GM12878 (cell line): ENCODE data around the gene SMAD2. TPM values are rescaled to one million over a fixed set of nuclear protein-coding genes. Genes with fewer than 3 reads are reported as not detected.

Experiments
- ATAC-seq: fragments of 200-7000 bp; cut with Tn5 transposase; 3 replicates; pipeline ENCODE4 v1.9.1; 2020; ENCODE audit warnings: mild to moderate bottlenecking, moderate library complexity
- BruUV-seq: library from RNA; stranded (reverse); fragments of 400-500 nt; replicated peaks from 2 replicates; lab custom pipeline; 2021; lab: Mats Ljungman, UMichigan
- CTCF ChIA-PET: fragments of 300-600 bp; sonication (Branson Sonifier 250); formaldehyde crosslinking; extraction: SDS; loops from one replicate; lab custom pipeline; 2021; ENCODE audit warnings: inconsistent platforms; lab: Yijun Ruan, JAX
- POLR2A ChIA-PET: fragments of 350-600 bp; formaldehyde crosslinking; extraction: SDS; loops from one replicate; lab custom pipeline; 2021; ENCODE audit warnings: inconsistent platforms; lab: Charles Lee
- RAD21 ChIA-PET: fragments of 300-600 bp; sonication (Branson Sonifier 250); formaldehyde crosslinking; loops from one replicate; lab custom pipeline; 2023; ENCODE audit warnings: antibody characterized with exemption; ENCODE audit not compliant: unreplicated experiment; lab: Charles Lee
- SMC1A ChIA-PET: fragments of 300-600 bp; sonication (Branson Sonifier 250); formaldehyde crosslinking; loops from one replicate; lab custom pipeline; 2023; ENCODE audit not compliant: unreplicated experiment, uncharacterized antibody; lab: Charles Lee
- DNase-seq: peaks from one replicate; pipeline ENCODE4 v3.0.0-alpha.2; 2011; ENCODE audit warnings: low read depth, low spot score
- FAIRE-seq: peaks from 3 replicates; lab custom pipeline; 2011; peaks lifted over from hg19 to GRCh38; lab: Jason Lieb, UNC
- H2AFZ ChIP-seq: 2 replicates; pipeline ENCODE4 v1.6.0; 2011; ENCODE audit warnings: low read depth, low read length, control low read depth; ENCODE audit not compliant: control insufficient read depth
- H3K27ac ChIP-seq: 2 replicates; pipeline ENCODE4 v1.5.1; 2011; ENCODE audit warnings: control low read depth; ENCODE audit not compliant: control insufficient read depth, insufficient read depth
- H3K27me3 ChIP-seq, 2 experiments: replicated peaks in 1 of 2; 2 replicates each; pipeline versions ENCODE4 v1.6.0 to v1.6.1; 2011; ENCODE audit warnings: low read length in 1 of 2; ENCODE audit not compliant: control insufficient read depth in 2 of 2, insufficient read depth in 2 of 2
- H3K36me3 ChIP-seq, 2 experiments: 2 replicates each; pipeline ENCODE4 v1.5.1; 2011; ENCODE audit warnings: low read length in 1 of 2; ENCODE audit not compliant: control insufficient read depth in 2 of 2, insufficient read depth in 2 of 2
- H3K4me1 ChIP-seq: 2 replicates; pipeline ENCODE4 v1.6.1; 2011; ENCODE audit warnings: mild to moderate bottlenecking, low read length, moderate library complexity, mixed read lengths; ENCODE audit not compliant: control insufficient read depth, insufficient read depth
- H3K4me2 ChIP-seq: 2 replicates; pipeline ENCODE4 v1.6.0; 2011; ENCODE audit warnings: control low read depth; ENCODE audit not compliant: control insufficient read depth, insufficient read depth
- H3K4me3 ChIP-seq: fragments of 200-600 bp; sonication (generic); 2 replicates; pipeline ENCODE4 v1.5.1; 2016
- H3K79me2 ChIP-seq: 2 replicates; pipeline ENCODE4 v1.6.0; 2011; ENCODE audit warnings: low read length; ENCODE audit not compliant: control insufficient read depth, insufficient read depth
- H3K9ac ChIP-seq: 2 replicates; pipeline ENCODE4 v1.8.0; 2011; ENCODE audit warnings: low read length, control low read depth, mixed read lengths; ENCODE audit not compliant: control insufficient read depth, insufficient read depth
- H3K9me3 ChIP-seq: replicated peaks from 3 replicates; pipeline ENCODE4 v1.5.1; 2011; ENCODE audit warnings: mild to moderate bottlenecking, low read length; ENCODE audit not compliant: control insufficient read depth, insufficient read depth
- H4K20me1 ChIP-seq: 2 replicates; pipeline ENCODE4 v1.6.0; 2011; ENCODE audit not compliant: control insufficient read depth, insufficient read depth
- ASH2L ChIP-seq: fragments of 300-600, 200-600 bp; sonication (generic); IDR thresholded peaks from 2 replicates; pipeline ENCODE4 v1.6.1; 2017; ENCODE audit warnings: low read depth, mild to moderate bottlenecking, borderline replicate concordance
- CHD4 ChIP-seq: fragments of 200-600 bp; sonication (generic); IDR thresholded peaks from 2 replicates; pipeline ENCODE4 v1.6.1; 2016; ENCODE audit warnings: mild to moderate bottlenecking
- CREM ChIP-seq: IDR thresholded peaks from 2 replicates; pipeline ENCODE4 v1.6.1; 2014; ENCODE audit warnings: antibody characterized with exemption, low read depth
- EZH2 ChIP-seq: IDR thresholded peaks from 2 replicates; pipeline ENCODE4 v1.6.1; 2012; ENCODE audit warnings: low read depth, mild to moderate bottlenecking, control low read depth, inconsistent platforms, low read length, borderline replicate concordance; ENCODE audit not compliant: control insufficient read depth
- JUNB ChIP-seq: IDR thresholded peaks from 2 replicates; pipeline ENCODE4 v1.6.1; 2016; ENCODE audit warnings: antibody characterized with exemption, mild to moderate bottlenecking
- NBN ChIP-seq: fragments of 450-650 bp; IDR thresholded peaks from 2 replicates; pipeline ENCODE4 v1.6.1; 2016
- NRF1 ChIP-seq: conservative IDR thresholded peaks from 2 replicates; pipeline ENCODE4 v1.6.1; 2011; ENCODE audit warnings: mild to moderate bottlenecking, low read depth, low read length, improper control_type of control experiment
- TCF12 ChIP-seq: IDR thresholded peaks from 2 replicates; pipeline ENCODE4 v1.6.1; 2011; ENCODE audit warnings: low read depth, mild to moderate bottlenecking, low read length
- USF1 ChIP-seq: IDR thresholded peaks from 2 replicates; pipeline ENCODE4 v1.6.1; 2011; ENCODE audit warnings: borderline replicate concordance, low read depth, mild to moderate bottlenecking, moderate library complexity, mixed read lengths, low read length; ENCODE audit not compliant: insufficient read depth; ENCODE audit errors: extremely low read length
- WGBS: methylation state at CpG from one replicate; pipeline ENCODE4 v1.1.6; 2016; ENCODE audit warnings: low lambda C conversion rate; ENCODE audit not compliant: insufficient replicate concordance, insufficient coverage; ENCODE audit errors: missing lambda C conversion rate; 5-methylcytosine and 5-hydroxymethylcytosine counted together
- in situ Hi-C: fragments of 300-500 bp; cut with MboI; formaldehyde crosslinking; loops from 9 replicates; pipeline ENCODE4 v1.14.3; 2018; ENCODE audit warnings: mixed read lengths
- intact Hi-C: fragments of 100-400 bp; cut with micrococcal nuclease; formaldehyde crosslinking; loops from one replicate; pipeline ENCODE4 v1.14.2; 2022; ENCODE audit not compliant: unreplicated experiment
- polyA plus RNA-seq, 11 experiments: library from polyadenylated mRNA; depleted of rRNA in 4 of 11; unstranded in 6 of 11; stranded (reverse) in 5 of 11; fragments of >200 nt; fragmentation: Nextera tagmentation in 4 of 11; fragmentation: Illumina TruSeq in 1 of 11; extraction: Ambion mirVana in 4 of 11; extraction: Trizol in 1 of 11; gene quantifications; 1 replicate in 1 of 11; 2 replicates in 10 of 11; pipeline versions ENCODE4 v1.2.1 to v1.2.3, GENCODE V29; 2011 to 2016; ENCODE audit warnings: inconsistent platforms in 2 of 11, missing spikeins in 2 of 11, low read depth in 1 of 11
- total RNA-seq, 4 experiments: library from RNA; depleted of rRNA in 3 of 4; stranded (reverse); fragments of >200 nt in 3 of 4; fragmentation: Illumina TruSeq in 1 of 4; extraction: Trizol in 1 of 4; gene quantifications; 2 replicates each; pipeline versions ENCODE4 v1.2.1 to v1.2.3, GENCODE V29; 2013 to 2021

The SMAD2 gene
- total and polyA plus RNA-seq, 10 of the 15 experiments (the other 5 are each of a cell fraction or from before 2014, with no cell fraction given), result 28.8 to 111 (median 65.8) TPM

GRCh38 chr18:47821314-47821713 lies 109.1 kb downstream of the SMAD2 start:
- H3K79me2 ChIP-seq, result no peaks in the 10 kb centered on the region
- ChIA-PET POLR2A (no interaction called here), RAD21 (no interaction called here), CTCF (interaction anchor here (1.2 to 1.3 kb wide), 2 partner anchors 13 to 27 kb away, joined by 3 to 5 read pairs; no protein-coding TSS in a partner anchor), SMC1A (interaction anchor here (1.5 kb wide), 1 partner anchor 12 kb away, joined by 3 read pairs; no protein-coding TSS in a partner anchor)
- H4K20me1 ChIP-seq, result no peaks in the 10 kb centered on the region
- in situ Hi-C loops (no loop called here), intact Hi-C loops (no loop called here)
- no peak overlapping the region for H2AFZ ChIP-seq
- no peaks in the 10 kb centered on the region for H3K9me3 ChIP-seq
- H3K4me3 ChIP-seq, result no peak overlapping the region
- TF ChIP-seq CHD4, result no peak
- TF ChIP-seq ASH2L, result no peak
- TF ChIP-seq EZH2, result no peak
- TF ChIP-seq CREM, result no peak
- no peak for TF ChIP-seq TCF12
- no peak for TF ChIP-seq NRF1
- TF ChIP-seq NBN, result no peak
- TF ChIP-seq USF1, result no peak
- no peak for TF ChIP-seq JUNB
- H3K4me1 ChIP-seq, result no peaks in the 10 kb centered on the region
- no peaks in the 10 kb centered on the region for H3K27me3 ChIP-seq
- no peak overlapping the region for H3K27ac ChIP-seq
- DNase-seq (no peak), ATAC-seq (no peak), FAIRE-seq (no peak)
- H3K4me2 ChIP-seq, result no peak overlapping the region
- BruUV-seq, result no TSS peak
- H3K9ac ChIP-seq, result no peak overlapping the region
- H3K36me3 ChIP-seq, result no peaks in the 10 kb centered on the region
- 98% methylated on average over 3 of the region's 3 CpGs for WGBS
